HepG2 (cell line): ENCODE data around the gene SIX4. TPM values are rescaled to one million over a fixed set of nuclear protein-coding genes. Genes with fewer than 3 reads are reported as not detected.

Experiments
- MAZ ChIP-seq, 2 experiments: sonication (generic) in 1 of 2; formaldehyde crosslinking in 1 of 2; IDR thresholded peaks; 2 replicates each; pipeline versions ENCODE4 v1.5.0 to v1.6.1; 2012 to 2020; ENCODE audit warnings: low read depth in 2 of 2, mild to moderate bottlenecking in 2 of 2, borderline replicate concordance in 1 of 2, improper control_type of control experiment in 1 of 2, low read length in 1 of 2, missing genetic modification reagents in 1 of 2, moderate library complexity in 1 of 2
- ZBTB33 ChIP-seq: sonication (generic); formaldehyde crosslinking; IDR thresholded peaks from 2 replicates; pipeline ENCODE4 v1.4.0; 2020; ENCODE audit warnings: missing genetic modification reagents
- ZNF20 ChIP-seq: sonication (generic); formaldehyde crosslinking; IDR thresholded peaks from 2 replicates; pipeline ENCODE4 v1.4.0; 2020; ENCODE audit warnings: mild to moderate bottlenecking, moderate library complexity, missing genetic modification reagents
- ZNF468 ChIP-seq: sonication (generic); formaldehyde crosslinking; IDR thresholded peaks from 2 replicates; pipeline ENCODE4 v1.8.0; 2022; ENCODE audit warnings: mild to moderate bottlenecking, moderate library complexity, missing genetic modification reagents
- ZNF552 ChIP-seq: sonication (generic); formaldehyde crosslinking; IDR thresholded peaks from 2 replicates; pipeline ENCODE4 v1.9.0; 2022; ENCODE audit warnings: missing genetic modification reagents, mild to moderate bottlenecking, borderline replicate concordance
- polyA plus RNA-seq, 8 experiments: library from polyadenylated mRNA; depleted of rRNA in 3 of 8; stranded (reverse) in 7 of 8; unstranded in 1 of 8; fragments of >200 nt; fragmentation: Illumina TruSeq in 4 of 8; extraction: Trizol in 4 of 8; gene quantifications; 2 replicates each; pipeline versions ENCODE4 v1.2.1 to v1.2.3, GENCODE V29; 2011 to 2016; ENCODE audit warnings: low read depth in 4 of 8, missing spikeins in 1 of 8, mixed read lengths in 1 of 8; ENCODE audit not compliant: insufficient read depth in 1 of 8
- total RNA-seq, 5 experiments: library from RNA; depleted of rRNA; stranded (reverse); fragments of >200 nt; fragmentation: Illumina TruSeq; extraction: Trizol; gene quantifications; 2 replicates each; pipeline ENCODE4 v1.2.3, GENCODE V29; 2016; ENCODE audit warnings: low read depth in 1 of 5
- TF ChIP-seq, protein P1 (sequence below): sonication (generic); formaldehyde crosslinking; IDR thresholded peaks from 2 replicates; pipeline ENCODE4 v1.5.1; 2020; ENCODE audit warnings: mild to moderate bottlenecking, missing genetic modification reagents, moderate library complexity
- TF ChIP-seq, protein P2 (sequence below): sonication (generic); formaldehyde crosslinking; conservative IDR thresholded peaks from 2 replicates; pipeline ENCODE4 v1.8.1; 2023; ENCODE audit warnings: missing genetic modification reagents

SIX4 gene
- total and polyA plus RNA-seq, 2 of the 13 experiments (the other 11 are each of a cell fraction or from before 2014, with no cell fraction given), result 5.0 to 6.0 TPM

GRCh38 chr14:60722357-60723115 is 1.6 kb downstream of the SIX4 start (continued):
- TF ChIP-seq, protein P1, sequence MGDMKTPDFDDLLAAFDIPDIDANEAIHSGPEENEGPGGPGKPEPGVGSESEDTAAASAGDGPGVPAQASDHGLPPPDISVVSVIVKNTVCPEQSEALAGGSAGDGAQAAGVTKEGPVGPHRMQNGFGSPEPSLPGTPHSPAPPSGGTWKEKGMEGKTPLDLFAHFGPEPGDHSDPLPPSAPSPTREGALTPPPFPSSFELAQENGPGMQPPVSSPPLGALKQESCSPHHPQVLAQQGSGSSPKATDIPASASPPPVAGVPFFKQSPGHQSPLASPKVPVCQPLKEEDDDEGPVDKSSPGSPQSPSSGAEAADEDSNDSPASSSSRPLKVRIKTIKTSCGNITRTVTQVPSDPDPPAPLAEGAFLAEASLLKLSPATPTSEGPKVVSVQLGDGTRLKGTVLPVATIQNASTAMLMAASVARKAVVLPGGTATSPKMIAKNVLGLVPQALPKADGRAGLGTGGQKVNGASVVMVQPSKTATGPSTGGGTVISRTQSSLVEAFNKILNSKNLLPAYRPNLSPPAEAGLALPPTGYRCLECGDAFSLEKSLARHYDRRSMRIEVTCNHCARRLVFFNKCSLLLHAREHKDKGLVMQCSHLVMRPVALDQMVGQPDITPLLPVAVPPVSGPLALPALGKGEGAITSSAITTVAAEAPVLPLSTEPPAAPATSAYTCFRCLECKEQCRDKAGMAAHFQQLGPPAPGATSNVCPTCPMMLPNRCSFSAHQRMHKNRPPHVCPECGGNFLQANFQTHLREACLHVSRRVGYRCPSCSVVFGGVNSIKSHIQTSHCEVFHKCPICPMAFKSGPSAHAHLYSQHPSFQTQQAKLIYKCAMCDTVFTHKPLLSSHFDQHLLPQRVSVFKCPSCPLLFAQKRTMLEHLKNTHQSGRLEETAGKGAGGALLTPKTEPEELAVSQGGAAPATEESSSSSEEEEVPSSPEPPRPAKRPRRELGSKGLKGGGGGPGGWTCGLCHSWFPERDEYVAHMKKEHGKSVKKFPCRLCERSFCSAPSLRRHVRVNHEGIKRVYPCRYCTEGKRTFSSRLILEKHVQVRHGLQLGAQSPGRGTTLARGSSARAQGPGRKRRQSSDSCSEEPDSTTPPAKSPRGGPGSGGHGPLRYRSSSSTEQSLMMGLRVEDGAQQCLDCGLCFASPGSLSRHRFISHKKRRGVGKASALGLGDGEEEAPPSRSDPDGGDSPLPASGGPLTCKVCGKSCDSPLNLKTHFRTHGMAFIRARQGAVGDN (CRISPR knock-in tag), result peak; percentile 42
- TF ChIP-seq, protein P2, sequence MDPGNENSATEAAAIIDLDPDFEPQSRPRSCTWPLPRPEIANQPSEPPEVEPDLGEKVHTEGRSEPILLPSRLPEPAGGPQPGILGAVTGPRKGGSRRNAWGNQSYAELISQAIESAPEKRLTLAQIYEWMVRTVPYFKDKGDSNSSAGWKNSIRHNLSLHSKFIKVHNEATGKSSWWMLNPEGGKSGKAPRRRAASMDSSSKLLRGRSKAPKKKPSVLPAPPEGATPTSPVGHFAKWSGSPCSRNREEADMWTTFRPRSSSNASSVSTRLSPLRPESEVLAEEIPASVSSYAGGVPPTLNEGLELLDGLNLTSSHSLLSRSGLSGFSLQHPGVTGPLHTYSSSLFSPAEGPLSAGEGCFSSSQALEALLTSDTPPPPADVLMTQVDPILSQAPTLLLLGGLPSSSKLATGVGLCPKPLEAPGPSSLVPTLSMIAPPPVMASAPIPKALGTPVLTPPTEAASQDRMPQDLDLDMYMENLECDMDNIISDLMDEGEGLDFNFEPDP, result no peak
- TF ChIP-seq ZNF552 (CRISPR knock-in tag), result no peak
- TF ChIP-seq ZNF20 (CRISPR knock-in tag), result no peak
- TF ChIP-seq ZNF468 (CRISPR knock-in tag), result no peak
- no peak; the same call in 1 of the 2 replicates for TF ChIP-seq ZBTB33 (CRISPR knock-in tag)
- no peak for TF ChIP-seq MAZ (IDR thresholded peaks at IDR 0.05; ENCODE audit: borderline replicate concordance, low read depth, low read length)
- peak; percentile 52; the same call in 1 of the 2 replicates for TF ChIP-seq MAZ (CRISPR knock-in tag; IDR thresholded peaks at IDR 0.05; ENCODE audit: low read depth)
